SHP77 (cell line): ENCODE measurements around the gene CNTROB.
"Not testable (repeated sequence)": the region's sequence is repeated elsewhere in the genome, so short reads cannot be mapped to it uniquely, and the experiment has no call there.

ENCODE experiments used
- DNase-seq, 2 experiments: peaks; one replicate each; lab custom pipeline; 2025; lab: John Stamatoyannopoulos, UW

The CNTROB gene

DNA sequence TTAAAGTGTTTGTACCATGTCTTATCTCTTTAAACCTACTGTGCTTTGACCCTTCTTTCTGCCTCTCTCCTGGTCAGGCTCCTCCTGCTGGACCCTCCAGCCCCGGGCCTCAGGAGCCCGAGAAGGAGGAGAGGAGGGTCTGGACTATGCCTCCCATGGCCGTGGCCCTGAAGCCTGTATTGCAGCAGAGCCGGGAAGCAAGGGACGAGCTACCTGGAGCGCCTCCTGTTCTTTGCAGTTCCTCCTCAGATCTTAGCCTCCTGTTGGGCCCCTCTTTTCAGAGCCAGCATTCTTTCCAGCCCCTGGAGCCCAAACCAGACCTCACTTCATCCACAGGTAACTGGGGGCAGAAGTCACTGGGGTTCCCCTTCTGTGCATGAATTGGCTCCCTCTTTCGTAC lies 13.6 kb downstream of the CNTROB start:
- no peak for DNase-seq

DNA sequence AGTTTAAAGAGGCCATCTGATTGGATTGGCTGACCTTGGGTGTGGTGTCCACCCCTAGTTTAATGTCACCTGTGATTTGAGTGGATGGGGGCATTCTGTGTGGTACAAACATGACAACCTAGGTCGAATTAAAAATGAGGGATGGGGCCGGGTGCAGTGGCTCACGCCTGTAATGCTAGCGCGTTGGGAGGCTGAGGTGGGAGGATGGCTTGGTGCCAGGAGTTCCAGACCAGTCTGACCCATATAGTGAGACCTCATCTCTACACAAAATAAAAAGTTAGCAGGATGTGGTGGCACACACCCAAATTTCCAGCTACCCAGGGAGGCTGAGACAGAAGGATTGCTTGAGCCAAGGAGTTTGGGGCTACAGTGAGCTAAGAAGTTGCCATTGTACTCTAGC lies 14.4 kb downstream of the CNTROB start:
- DNase-seq, result no peak

DNA sequence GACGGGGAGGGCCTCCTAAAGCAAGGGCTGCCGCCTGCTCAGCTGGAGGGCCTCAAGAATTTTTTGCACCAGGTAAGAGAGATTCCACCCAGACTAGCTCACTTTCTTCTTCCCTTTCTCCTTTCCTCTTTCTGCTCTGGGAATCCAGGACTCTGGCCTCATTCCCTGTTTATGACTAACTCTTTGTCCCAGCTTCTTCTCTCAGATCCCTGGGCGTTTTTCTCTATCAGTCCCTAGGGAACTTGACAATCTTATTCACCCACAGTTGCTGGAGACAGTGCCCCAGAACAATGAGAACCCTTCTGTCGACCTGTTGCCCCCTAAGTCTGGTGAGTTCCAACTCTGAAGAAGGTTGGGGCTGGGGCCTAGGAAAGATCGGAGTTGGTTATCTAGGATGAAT lies 15.6 kb downstream of the CNTROB start:
- no peak for DNase-seq

DNA sequence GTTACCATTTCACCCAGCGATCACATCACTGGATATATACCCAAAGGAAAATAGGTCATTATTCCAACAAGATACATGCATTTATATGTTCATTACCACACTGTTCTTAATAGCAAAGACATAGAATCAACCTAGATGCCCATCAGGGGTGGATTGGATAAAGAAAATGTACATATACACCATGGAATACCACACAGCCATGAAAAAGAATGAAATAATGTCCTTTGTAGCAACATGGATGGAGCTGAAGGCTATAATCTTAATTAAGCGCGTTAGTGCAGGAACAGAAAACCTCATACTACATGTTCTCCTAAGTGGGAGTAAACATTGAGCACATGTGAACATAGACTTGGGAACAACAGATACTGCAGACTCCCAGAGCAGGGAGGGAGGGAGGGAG lies 18.6 kb downstream of the CNTROB start:
- no peak for DNase-seq

DNA sequence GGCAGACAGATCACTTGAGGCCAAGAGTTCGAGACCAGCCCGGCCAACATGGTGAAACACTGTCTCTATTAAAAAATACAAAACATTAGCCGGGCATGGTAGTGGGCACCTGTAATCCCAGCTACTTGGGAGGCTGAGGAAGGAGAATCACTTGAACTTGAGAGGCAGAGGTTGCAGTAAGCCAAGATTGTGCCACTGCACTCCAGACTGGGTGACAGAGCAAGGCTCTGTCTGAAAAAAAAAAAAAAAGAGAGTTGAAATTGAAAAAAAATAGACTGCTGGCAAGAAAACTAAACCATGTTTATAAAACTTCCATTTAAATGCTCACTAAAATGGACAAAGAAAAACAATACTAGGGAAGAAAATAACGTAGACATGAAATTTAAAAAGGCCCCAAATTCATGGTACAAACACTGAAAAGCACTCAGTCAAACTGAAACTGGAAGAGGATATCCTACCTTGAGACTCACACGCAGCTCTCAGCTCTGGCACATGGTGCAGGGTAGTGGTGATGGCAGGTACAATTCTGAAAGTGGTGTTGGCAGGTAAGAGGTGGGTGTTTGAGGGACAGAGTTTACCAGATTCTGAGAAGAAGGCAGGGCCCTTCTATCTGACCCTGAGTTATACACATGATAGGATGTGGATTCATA lies 19.3 kb downstream of the CNTROB start:
- no peak for DNase-seq

DNA sequence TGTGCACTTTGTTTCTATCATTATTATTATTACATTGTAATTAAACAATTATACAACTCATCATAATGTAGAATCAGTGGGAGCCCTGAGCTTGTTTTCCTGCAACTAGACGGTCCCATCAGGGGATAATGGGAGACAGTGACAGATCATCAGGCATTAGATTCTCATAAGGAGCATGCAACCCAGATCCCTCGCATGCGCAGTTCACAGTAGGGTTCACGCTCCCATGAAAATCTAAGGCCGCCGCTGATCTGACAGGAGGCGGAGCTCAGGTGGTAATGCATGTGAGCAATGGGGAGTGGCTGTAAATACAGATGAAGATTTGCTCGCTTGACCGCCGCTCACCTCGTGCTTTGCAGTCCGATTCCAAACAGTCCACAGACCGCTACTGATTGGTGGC lies 21.3 kb downstream of the CNTROB start:
- DNase-seq, result not testable (repeated sequence)

DNA sequence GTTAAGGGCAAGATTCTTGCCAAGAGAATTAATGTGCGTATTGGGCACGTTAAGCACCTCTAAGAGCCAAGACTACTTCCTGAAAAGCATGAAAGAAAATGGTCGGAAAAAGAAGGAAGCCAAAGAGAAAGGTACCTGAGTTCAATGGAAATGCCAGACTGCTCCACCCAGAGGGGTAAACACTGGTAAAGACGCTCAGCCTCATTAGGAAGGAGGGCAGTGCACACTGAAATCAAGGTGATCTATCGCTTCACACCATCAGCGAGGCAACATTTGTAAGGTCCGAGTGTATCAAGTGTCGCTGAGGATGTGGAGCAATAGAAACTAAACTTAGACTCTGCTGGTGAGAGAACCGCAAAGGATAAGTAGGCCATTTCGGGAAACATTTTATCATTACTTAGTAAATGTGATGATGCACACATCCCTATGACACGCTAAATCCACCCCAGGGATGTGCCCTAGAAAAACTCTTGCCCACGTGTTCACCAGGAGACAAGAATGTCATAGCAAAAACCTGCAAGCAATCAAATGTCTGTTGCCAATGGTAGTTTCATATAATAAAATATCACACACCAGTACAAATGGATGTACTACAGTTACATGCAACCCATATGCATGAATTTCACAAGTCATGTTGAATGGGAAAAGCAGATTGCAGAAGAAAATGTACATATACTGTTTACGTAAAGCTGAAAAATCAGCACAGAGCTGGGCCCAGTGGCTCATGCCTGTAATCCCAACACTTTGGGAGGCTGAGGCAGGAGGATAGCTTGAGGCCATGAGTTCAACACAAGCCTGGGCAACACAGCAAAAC lies 23.6 kb downstream of the CNTROB start:
- DNase-seq, result no peak

DNA sequence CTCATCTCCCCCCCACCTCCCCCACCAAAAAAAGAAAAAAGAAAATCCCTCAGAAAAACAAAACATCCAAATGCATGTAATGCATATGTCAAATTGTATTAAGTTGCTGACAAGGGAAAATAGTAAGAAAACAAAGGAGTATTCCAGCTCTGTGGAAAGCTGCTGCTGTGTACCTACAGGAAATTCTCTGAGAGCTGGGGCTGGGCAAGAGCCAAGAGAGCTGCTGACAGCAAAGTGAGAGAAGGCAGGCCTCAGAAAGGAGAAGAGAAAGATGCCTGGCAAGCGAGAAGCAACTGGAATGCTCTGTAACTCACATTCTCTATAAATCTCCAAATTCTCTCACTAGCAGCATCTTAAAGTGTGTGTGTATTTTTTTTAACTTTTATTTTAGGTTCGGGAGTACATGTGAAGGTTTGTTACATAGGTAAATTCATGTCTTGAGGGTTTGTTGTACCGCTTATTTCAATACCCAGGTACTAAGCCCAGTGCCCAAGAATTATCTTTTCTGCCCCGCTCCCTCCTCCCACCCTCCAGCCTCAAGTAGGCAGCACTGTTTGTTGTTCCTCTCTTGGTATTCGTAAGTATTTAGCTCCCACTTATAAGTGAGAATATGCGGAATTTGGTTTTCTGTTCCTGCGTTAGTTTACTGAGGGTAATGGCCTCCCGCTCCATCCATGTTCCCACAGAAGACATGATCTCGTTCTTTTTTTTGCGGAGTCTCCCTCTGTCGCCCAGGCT lies 24.4 kb downstream of the CNTROB start:
- DNase-seq, result no peak

DNA sequence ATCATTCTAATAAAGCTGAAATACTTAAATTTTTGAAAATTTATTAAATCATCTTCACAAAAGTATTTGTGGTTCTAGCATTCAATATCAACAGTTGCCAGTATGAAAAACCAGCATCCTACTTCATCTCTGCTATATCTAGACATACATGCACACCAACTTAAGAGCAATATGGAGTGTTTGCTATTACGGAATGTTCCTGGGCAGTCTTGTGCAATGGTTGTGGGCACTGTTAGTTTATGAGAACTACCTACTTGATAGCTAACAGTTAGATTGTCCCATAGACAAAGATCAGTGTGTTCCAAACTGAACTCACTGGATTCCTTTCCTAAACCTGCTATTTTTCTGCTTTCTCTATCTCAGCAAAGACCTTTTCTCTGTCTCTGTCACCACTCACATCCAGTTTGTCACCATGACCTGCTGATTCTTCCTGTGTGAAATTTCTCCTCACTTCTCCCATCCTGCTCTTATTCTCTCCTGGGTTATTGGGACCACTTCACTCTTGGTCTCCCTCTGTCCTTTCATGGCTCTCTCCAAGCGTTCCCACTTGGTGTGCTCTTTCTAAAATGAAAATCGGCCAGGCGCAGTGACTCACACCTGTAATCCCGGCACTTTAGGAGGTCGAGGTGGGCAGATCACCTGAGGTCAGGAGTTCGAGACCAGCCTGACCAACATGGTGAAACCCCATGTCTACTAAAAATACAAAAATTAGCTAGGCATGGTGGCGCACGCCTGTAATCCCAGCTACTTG lies 27.7 kb downstream of the CNTROB start:
- DNase-seq, result no peak

DNA sequence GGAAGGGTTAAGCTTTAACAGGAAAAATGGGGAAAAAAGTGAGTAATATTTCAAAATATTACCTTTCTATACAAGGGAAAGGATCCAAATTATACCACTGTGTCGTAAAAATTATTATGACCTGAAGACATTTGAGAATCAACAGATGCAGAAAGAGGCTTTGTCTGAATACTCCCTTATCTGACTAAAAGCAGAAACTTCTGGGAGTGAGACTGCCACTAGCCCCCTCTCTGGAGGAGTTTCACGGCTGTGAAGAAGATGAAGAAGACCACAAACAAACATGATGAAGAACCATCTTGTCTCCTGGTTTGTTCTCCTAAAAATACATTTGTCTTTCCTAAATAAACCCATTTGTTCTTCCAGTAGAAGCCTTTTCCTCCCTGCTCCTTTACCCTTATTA lies 29.4 kb downstream of the CNTROB start:
- no peak for DNase-seq

DNA sequence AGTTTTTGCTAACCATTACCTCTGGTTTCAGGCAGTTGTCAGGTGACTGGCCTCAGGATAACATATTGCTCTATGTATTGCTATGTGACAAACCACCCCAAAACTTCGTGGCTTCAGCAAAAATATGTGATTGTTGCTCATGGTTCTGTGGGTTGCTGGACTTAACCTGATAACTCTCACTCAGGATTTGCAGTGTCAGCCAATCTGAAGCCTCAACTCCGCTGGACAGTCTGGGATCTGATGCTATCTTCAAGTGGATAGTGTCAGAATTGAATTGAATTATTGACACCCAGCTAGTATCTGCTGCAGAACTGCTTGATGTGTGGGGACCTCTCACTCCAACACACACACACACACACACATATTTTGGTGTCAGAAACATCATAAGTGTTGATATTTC lies 35.7 kb downstream of the CNTROB start:
- DNase-seq, result no peak

DNA sequence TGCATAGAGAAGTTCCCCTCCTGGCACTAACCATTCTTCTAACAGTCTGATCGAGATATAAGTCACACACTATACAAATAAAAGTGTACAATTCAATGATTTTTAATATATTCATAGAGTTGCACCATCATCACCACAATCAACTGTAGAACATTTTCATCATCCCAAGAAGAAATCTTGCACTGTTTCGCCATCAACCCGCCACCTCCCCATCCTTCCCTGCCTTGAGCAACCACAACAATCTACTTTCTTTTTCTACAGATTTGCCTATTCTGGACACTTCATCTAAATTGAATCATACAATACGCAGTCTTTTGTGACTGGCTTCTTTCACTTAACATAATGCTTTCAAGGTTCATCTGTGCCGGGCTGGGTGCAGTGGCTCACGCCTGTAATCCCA lies 37.4 kb downstream of the CNTROB start:
- DNase-seq, result no peak

DNA sequence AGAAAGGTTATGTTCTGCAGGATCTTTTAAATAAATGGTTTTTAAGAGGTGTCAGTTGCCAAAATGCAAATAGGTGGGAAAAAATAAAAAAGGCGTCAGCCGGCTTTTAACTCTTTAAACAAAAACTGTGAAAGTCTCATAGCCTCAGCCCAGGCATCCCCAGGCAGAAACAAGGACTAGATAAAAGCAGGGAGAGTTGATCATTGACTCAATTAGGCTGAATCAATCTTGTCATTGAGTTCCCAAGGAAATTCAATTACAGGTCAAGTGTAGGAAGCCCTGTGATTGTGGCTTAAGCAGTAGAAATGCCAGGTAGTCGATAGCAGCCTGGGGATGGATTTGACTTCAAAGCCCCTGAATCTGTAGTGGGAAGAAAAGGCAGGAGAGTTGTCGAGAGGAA lies 39.6 kb downstream of the CNTROB start:
- DNase-seq, result no peak

DNA sequence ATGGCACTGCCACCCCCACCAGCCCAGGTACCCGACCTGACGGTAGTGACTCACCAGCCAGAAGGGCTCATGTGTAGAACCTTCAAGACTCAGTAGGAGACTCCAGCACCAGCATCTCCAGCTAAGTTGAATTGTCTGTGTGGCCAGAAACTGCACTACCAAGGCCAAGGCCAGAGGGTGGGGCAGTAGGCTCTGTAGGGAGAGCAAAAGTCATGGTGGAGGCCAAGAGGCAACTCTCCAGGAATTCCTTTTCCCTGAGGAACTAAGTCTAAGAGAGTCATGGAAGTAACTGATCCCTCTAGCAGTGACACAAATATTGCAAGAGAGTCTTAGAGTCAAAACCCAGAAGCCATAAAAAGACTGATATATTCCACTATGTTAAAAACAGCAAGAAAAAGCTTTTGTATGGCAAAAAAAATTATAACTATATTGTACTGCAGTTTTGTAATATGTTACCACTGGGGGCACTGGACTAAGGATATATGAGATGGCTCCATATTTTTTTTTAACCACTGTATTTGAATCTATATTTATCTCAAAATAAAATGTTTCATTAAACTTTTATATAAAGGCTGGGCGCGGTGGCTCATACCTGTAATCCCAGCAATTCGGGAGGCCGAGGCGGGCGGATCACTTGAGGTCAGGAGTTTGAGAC lies 40.3 kb downstream of the CNTROB start:
- DNase-seq, result no peak

DNA sequence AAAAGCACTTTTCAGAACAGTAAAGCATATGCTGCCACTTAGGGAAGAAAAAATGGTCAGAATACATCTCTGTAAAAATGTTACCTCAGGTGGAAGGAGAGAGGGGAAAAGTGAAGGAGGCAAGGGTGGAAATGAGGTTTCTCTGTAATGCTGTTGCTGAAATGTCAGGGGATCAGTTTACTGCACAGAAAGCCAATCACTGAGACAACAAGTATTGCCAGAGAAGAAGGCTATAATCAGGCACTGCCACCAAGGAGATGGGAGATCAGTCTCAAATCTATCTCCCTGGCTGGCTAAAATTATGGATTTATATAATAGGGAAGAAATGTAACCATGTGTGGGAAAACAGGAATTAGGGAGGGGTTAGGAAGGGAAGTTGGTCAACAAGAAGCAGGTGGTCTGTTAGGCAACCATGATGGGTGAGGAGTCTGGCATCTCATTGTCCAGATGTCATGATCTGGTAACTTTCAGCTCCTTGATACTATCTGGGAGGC lies 42.7 kb downstream of the CNTROB start:
- no peak for DNase-seq

DNA sequence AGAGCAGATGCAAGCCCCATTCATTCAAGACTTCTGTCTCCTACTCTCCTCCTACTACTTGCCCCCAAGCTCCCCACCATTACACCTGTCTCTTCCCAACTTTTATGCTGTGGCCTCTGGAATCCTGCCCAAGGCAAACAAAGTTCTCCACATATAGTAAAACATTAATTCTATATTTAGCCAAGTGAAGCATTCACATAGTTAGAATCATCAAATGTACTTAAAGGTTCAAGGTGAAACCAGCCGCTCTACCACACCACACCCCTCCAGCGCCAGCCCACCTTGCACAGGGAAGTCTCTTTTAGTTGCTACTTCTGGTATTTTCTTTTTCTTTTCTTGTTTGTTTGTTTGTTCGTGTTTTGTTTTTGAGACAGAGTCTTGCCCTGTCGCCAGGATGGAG lies 45.0 kb downstream of the CNTROB start:
- no peak for DNase-seq

DNA sequence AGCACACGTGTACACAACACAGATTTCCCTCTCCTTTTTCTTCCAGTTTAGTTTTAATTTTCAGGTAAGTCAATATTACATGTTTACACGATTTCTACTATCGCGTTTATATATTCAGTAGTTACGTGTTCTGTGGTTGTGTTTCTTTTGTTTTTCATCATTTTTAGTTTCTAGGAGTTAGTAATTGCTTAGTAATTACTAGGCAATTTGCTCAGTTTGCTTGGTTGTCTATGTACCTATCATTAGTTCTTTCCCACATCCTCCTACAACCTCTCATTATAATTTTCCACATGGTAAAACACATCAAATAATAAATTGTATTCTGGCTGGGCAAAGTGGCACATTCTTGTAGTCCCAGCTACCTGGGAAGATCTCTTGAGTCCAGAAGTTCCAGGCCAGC lies 45.8 kb downstream of the CNTROB start:
- DNase-seq, result no peak

DNA sequence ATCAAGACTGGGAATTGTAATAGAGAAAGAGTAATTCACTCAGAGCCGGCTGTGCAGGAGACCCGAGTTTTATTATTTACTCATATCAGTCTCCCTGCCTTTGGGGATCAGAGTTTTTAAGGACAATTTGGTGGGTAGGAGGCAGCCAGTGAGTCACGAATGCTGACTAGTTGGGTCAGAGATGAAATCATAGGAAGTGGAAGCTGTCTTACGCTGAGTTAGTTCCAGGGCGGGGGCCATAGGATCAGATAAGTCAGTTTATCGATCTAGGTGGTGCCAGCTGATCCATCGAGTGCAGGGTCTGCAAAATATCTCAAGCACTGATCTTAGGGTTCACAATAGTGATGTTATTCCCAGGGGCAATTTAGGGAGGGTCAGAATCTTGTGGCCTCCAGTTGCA lies 50.2 kb downstream of the CNTROB start:
- no peak for DNase-seq

DNA sequence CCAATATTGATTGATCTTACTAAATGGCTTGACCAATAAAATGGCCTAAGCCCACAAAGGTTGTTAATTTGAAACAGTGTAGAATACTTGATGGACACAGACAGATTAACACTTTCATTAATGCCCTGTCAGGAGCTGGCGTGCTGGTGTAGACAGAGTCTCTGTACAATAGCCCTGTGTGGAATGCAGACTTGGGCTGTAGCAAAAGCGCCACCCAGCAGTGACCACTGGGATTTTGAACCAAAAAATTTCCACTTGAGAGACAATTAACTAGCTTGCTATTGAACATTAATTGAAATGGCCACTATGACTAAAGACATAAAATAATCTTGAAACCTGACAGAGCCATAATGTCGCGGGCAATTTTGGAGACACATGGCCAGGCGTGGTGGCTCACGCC lies 50.7 kb downstream of the CNTROB start:
- peak in 1 of 2 experiments; percentile 26 for DNase-seq

DNA sequence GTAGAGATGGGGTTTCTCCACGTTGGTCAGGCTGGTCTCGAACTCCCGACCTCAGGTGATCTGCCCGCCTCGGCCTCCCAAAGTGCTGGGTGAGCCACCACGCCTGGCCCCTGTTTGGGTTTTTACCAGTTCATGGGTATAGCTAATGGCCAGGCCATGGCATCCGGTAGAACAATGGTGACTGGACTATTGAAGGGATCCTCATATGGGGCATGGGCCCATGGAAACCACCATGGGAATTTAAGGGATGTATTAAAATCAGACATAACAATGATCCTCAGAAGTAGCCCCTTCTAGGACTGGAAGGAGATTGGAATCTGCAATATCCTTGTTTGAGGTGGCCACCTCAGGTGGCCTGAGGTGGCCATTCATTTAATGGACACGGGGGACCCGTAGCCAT lies 52.9 kb downstream of the CNTROB start:
- no peak for DNase-seq

DNA sequence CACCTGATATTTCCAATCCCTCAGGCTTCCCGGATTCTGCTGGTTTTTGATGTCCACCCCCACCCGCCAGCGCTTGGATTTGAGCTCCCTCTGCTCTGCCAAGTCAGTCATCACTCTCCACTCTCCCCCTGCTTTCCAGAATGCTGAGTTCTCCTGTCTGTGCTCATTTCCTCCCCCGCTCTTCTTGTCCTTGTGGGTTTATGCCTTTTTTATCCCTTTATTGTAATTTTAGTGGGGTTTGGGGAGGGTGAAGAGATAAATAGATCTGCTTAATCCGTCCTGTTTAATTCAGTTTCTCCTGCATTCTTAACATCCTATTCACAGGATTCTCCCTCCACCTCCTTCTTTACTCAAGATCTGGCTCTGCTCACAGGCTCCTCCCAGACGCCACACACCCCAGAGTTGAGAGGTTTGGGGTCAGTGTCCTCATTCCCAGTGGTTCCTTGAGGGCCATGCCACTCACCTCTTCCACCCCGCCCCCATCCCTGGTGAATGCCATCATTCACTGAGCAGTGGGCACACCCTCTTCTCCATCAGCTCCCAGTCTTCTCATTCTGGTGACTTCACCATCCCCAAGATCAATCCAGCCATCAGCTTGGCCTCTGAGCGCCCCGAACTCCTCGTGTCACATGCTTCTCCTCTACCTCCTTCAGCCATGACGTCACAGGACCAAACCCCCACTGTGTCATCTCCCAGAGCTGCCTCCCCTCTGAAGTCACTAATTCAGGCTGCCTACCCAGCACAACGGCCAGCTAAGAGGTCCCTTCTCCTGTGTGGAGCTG lies 55.3 kb downstream of the CNTROB start:
- no peak for DNase-seq
